ENCODE results near the gene PYGB. TPM values are rescaled to one million over a fixed set of nuclear protein-coding genes. Genes with fewer than 3 reads are reported as not detected.
"Not testable (repeated sequence)": the region's sequence is repeated elsewhere in the genome, so short reads cannot be mapped to it uniquely, and the experiment has no call there.

The PYGB gene
- total RNA-seq, 1 donor from 2014 or later, result 167 TPM

GRCh38 chr20:25259788-25260254 is 11.9 kb downstream of the PYGB start:
- H3K36me3 ChIP-seq (ENCODE audit: control insufficient read depth, insufficient read depth, low read length), result peaks cover 1% of the 10 kb centered on the region
- DNase-seq (ENCODE audit: low read depth), result no peak
- no peak for TF ChIP-seq CTCF (IDR thresholded peaks at IDR 0.05; ENCODE audit: insufficient read depth, low read length, poor library complexity, severe bottlenecking)
- H3K4me3 ChIP-seq (ENCODE audit: low read depth, low read length), result no peak overlapping the region
- no peaks in the 10 kb centered on the region for H3K27me3 ChIP-seq (ENCODE audit: control insufficient read depth, insufficient read depth, low read length)

- not testable (repeated sequence) for DNase-seq (ENCODE audit: low read depth); H3K4me3 ChIP-seq (ENCODE audit: low read depth, low read length); H3K27me3 ChIP-seq (ENCODE audit: control insufficient read depth, insufficient read depth, low read length); H3K36me3 ChIP-seq (ENCODE audit: control insufficient read depth, insufficient read depth, low read length)
These were observed 13.0 kb downstream of the PYGB start for GRCh38 chr20:25260770-25261437.

GRCh38 chr20:25269057-25269832 is 21.4 kb downstream of the PYGB start:
- Histone ChIP-seq H3K4me3 (ENCODE audit: low read depth, low read length) (no peak overlapping the region), H3K27me3 (ENCODE audit: control insufficient read depth, insufficient read depth, low read length) (no peaks in the 10 kb centered on the region), H3K36me3 (ENCODE audit: control insufficient read depth, insufficient read depth, low read length) (no peaks in the 10 kb centered on the region)
- no peak for TF ChIP-seq CTCF (IDR thresholded peaks at IDR 0.05; ENCODE audit: insufficient read depth, low read length, poor library complexity, severe bottlenecking)
- no peak for DNase-seq (ENCODE audit: low read depth)

- Histone ChIP-seq H3K27me3 (ENCODE audit: control insufficient read depth, insufficient read depth, low read length) (no peaks in the 10 kb centered on the region), H3K4me3 (ENCODE audit: low read depth, low read length) (no peak overlapping the region), H3K36me3 (ENCODE audit: control insufficient read depth, insufficient read depth, low read length) (peaks cover 1% of the 10 kb centered on the region)
- TF ChIP-seq CTCF (IDR thresholded peaks at IDR 0.05; ENCODE audit: insufficient read depth, low read length, poor library complexity, severe bottlenecking), result no peak
- no peak for DNase-seq (ENCODE audit: low read depth)
These were observed 21.9 kb downstream of the PYGB start for GRCh38 chr20:25269833-25270170.

- H3K27me3 ChIP-seq (ENCODE audit: control insufficient read depth, insufficient read depth, low read length), result no peaks in the 10 kb centered on the region
- no peak for TF ChIP-seq CTCF (IDR thresholded peaks at IDR 0.05; ENCODE audit: insufficient read depth, low read length, poor library complexity, severe bottlenecking)
- no peak overlapping the region for H3K4me3 ChIP-seq (ENCODE audit: low read depth, low read length)
- peaks cover 2% of the 10 kb centered on the region for H3K36me3 ChIP-seq (ENCODE audit: control insufficient read depth, insufficient read depth, low read length)
- DNase-seq (ENCODE audit: low read depth), result no peak
These were observed 23.0 kb downstream of the PYGB start for GRCh38 chr20:25270829-25271251.

- no peak overlapping the region for H3K4me3 ChIP-seq (ENCODE audit: low read depth, low read length)
These were observed 23.8 kb downstream of the PYGB start for GRCh38 chr20:25271486-25272222.

More at GRCh38 chr20:25271486-25272222, 23.8 kb downstream of the PYGB start:
- DNase-seq (ENCODE audit: low read depth), result no peak
- Histone ChIP-seq H3K36me3 (ENCODE audit: control insufficient read depth, insufficient read depth, low read length) (peaks cover 2% of the 10 kb centered on the region), H3K27me3 (ENCODE audit: control insufficient read depth, insufficient read depth, low read length) (no peaks in the 10 kb centered on the region)
- no peak for TF ChIP-seq CTCF (IDR thresholded peaks at IDR 0.05; ENCODE audit: insufficient read depth, low read length, poor library complexity, severe bottlenecking)
